ENCODE data around the gene C3orf33. TPM values are rescaled to one million over a fixed set of nuclear protein-coding genes. Genes with fewer than 3 reads are reported as not detected.

Gene C3orf33
- total and polyA plus RNA-seq, 2 of the 8 experiments (the other 6 are each of a cell fraction or from before 2014, with no cell fraction given) = 3.4 to 4.5 TPM

DNA sequence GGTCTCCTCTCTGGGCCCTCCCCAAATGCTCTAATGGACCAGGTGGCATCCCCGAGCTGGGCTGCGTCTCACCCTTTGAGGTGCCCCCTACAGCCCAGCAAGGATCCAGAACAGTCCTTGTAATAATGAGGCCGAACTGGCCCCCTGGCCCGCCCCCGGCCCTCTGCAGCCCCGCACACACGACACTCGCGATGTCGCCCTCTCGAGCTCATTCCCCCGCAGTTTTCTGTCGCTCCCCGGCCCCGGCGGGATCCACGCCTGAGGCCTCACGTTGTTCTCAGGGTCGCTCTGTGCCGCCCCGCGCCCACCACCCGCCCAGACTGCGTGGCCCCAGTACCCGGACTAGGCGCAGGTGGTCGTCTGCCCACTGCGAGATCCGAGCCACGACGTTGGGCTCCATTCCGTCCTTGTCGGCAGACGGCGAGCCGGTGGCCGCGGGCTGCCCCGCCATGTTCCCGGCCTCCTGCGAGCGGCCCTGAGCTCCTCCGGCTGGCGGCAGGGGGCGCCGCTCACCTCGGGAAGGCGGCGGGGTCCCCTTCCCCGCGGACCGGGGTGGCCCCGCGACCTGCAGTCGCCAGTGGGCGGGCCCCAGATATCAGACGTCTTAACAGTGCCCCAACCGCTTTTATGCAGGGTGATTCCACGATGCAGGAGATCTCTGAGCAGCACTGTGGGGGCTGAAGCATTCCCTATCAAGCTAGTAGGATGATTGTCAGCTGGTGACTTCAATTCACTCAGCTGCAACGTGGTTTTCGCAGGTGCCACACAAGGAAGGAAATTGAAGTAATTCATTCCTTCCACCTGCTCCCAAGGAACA is at the start of gene C3orf33 (continued):
- TF ChIP-seq SIX5 (IDR thresholded peaks at IDR 0.05; ENCODE audit: low read depth, low read length) = no peak
- TF ChIP-seq POLR2A (IDR thresholded peaks at IDR 0.05; ENCODE audit: control extremely low read depth in 1 of 2, low read depth in 2 of 2, low read length in 2 of 2) = peak in 1 of 2 experiments; percentile 66; a peak in 2 of 3 replicates
- no peak for TF ChIP-seq NRF1 (IDR thresholded peaks at IDR 0.05; ENCODE audit: low read depth, low read length)
- TF ChIP-seq PHF8 (conservative IDR thresholded peaks at IDR 0.05; ENCODE audit: low read depth, low read length) = peak; percentile 88

Data from H1 (cell line).